GM19351 (cell line): ENCODE results near the gene CKLF.

Experiments
- ATAC-seq: cut with Tn5 transposase; IDR thresholded peaks from one replicate; pipeline ENCODE4 v1.9.1; 2021; ENCODE audit warnings: mild to moderate bottlenecking, moderate library complexity; ENCODE audit not compliant: unreplicated experiment

Gene CKLF

GRCh38 chr16:66517586-66518263, 34.7 kb upstream of the CKLF start:
- ATAC-seq, result no peak

- no peak for ATAC-seq
Observed at GRCh38 chr16:66519482-66520373, 32.6 kb upstream of the CKLF start.

- no peak for ATAC-seq
Observed at GRCh38 chr16:66520406-66521170, 31.8 kb upstream of the CKLF start.

- ATAC-seq, result no peak
Observed at GRCh38 chr16:66521252-66521713, 31.1 kb upstream of the CKLF start.

GRCh38 chr16:66521951-66522771, 30.2 kb upstream of the CKLF start:
- peak; percentile 63 for ATAC-seq

- ATAC-seq, result no peak
Observed at GRCh38 chr16:66522816-66523590, 29.4 kb upstream of the CKLF start.

- ATAC-seq, result peak; percentile 38
Observed at GRCh38 chr16:66523861-66524354, 28.5 kb upstream of the CKLF start.

GRCh38 chr16:66524601-66525164, 27.7 kb upstream of the CKLF start:
- ATAC-seq, result peak; percentile 72

GRCh38 chr16:66525396-66526180, 26.8 kb upstream of the CKLF start:
- ATAC-seq, result no peak

GRCh38 chr16:66528294-66528693, 24.1 kb upstream of the CKLF start:
- ATAC-seq, result no peak

GRCh38 chr16:66529475-66529874, 22.9 kb upstream of the CKLF start:
- no peak for ATAC-seq

GRCh38 chr16:66534376-66534799, 18.0 kb upstream of the CKLF start:
- ATAC-seq, result no peak

GRCh38 chr16:66536525-66536924, 15.9 kb upstream of the CKLF start:
- ATAC-seq, result no peak

GRCh38 chr16:66537236-66537635, 15.1 kb upstream of the CKLF start:
- no peak for ATAC-seq

- no peak for ATAC-seq
Observed at GRCh38 chr16:66538910-66539309, 13.5 kb upstream of the CKLF start.

- ATAC-seq, result peak; percentile 80
Observed at GRCh38 chr16:66539623-66540469, 12.5 kb upstream of the CKLF start.
